H54 (cell line): ENCODE data around the gene ALKBH8.
"Not testable (repeated sequence)": the region's sequence is repeated elsewhere in the genome, so short reads cannot be mapped to it uniquely, and the experiment has no call there.

Source experiments
- DNase-seq: peaks from one replicate; pipeline ENCODE4 v3.0.0; 2011; ENCODE audit warnings: low spot score, mixed read lengths; ENCODE audit not compliant: insufficient read length
- FAIRE-seq: peaks from 3 replicates; lab custom pipeline; 2011; peaks lifted over from hg19 to GRCh38; lab: Jason Lieb, UNC
- POLR2A ChIP-seq: IDR thresholded peaks from 2 replicates; pipeline ENCODE4 v1.6.1; 2011; ENCODE audit warnings: low read depth, mild to moderate bottlenecking, low read length

ALKBH8 gene

DNA sequence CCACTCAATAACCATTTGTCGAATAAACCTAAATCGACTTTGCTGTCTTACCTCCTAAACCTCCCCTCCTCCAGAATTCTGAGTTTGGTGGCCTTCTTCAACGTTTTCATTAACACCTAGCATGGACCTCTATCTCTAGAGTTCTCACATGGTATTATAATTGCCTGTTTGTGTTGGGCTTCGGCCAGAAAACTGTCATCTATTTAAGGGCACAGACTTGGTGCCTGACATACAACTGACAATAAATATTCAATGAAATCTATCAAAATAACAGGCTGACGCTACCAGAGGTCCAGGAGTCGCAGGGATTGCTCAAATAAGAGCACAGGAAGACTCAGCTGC, 687 bp downstream of the ALKBH8 start:
- no peak for DNase-seq
- no peak for TF ChIP-seq POLR2A
- no peak for FAIRE-seq

DNA sequence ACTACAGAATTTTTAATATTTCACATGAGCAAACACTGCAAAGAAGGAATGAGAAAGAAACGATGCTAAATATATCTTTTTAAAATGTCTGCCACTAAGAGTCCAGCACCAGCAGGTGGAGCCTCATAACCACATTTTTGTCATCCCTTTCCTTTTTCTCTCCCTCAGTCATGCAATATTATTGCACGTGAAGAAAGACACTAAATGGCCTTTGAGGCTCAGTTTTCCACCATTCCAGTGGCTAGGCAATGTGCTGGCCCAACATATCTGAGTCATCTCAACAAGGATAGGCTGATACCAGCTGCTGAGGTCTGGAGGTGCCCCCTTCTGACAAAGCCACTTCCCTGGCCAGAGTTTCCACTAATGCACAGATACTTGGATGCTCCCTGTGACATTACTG, 1.8 kb downstream of the ALKBH8 start:
- FAIRE-seq (no peak), DNase-seq (no peak)
- no peak for TF ChIP-seq POLR2A

DNA sequence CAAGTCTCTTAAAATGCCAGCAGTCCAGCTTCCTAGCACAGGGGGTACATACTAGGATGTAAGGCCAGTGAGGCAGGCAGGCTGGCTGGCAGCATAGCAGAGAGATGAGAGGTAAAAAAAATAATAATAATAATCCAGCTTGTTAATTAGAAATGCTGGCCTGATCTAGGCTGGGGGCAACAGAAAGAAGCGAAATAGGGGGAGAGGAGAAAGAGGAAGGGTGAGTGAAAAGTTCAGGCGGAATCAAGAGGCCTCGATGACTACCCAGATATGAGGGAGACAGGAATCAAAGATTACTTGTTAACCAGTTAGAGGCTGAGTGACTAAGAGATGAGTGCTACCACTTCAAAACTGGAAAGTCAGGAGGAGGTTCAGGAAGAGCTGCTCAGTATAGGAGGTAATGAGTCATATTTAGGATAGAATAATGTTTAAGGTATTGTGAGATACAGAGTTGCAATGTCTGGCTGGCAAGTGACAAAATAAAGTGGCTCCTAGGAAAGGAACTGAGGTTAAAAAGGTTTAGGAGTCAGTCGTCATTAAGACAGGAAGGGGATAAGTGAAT, 2.8 kb downstream of the ALKBH8 start:
- peak; percentile 6 for DNase-seq
- TF ChIP-seq POLR2A = no peak
- FAIRE-seq = peak; percentile 91

DNA sequence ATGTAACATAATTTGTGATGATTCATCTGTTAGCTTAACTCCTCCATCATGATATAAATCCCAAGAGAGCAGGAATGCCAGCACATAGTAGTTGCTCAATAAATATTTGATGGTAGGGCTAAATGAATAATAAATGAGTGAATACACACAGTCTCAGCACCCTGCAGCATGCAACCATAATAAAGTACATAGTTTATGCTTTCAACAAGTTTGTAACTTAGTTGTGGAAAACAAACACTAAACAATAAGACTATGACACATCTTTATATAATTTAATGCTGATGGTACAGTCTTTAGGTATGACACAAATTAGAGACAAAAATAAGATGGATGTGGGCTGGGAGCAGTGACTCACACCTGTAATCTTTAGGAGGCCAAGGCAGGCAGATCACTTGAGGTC, 3.8 kb downstream of the ALKBH8 start:
- FAIRE-seq (no peak), DNase-seq (no peak)
- TF ChIP-seq POLR2A = no peak

DNA sequence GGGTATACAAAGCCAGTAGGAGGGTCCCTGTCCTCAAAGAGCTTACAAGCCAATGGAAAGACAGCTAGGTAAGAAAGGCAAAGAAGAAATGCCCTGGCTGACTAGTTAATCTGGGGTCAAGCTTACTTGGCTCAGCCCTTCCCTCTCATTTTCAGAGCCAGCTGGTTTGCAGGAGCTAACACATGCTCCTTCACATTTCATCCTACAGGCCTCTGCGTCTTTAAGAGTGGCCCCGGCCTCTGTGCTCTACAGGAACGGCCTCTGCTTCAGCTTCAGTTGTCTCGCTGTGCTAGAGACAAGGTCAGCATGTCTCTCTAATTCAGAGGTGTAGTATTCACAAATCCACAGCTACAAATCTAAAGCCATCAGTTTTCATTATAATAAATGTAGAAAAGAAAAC, 15.2 kb downstream of the ALKBH8 start:
- DNase-seq = no peak
- FAIRE-seq = no peak
- TF ChIP-seq POLR2A = no peak

DNA sequence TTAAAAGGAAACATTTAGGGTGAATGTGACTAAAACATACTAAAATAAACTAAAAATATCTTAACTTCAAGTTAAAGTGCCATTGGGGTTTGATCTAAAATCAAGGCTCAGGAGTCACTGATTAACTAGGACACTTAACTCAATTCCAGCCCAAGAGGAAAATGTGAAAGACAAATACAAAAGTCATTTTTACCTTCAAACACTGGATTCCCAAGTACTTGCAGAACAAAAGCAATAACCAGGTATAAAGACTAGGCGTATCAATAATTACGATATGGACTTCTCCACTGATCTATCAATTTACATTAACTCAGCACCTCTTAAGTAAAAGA, 15.6 kb downstream of the ALKBH8 start:
- FAIRE-seq (no peak), DNase-seq (no peak)
- TF ChIP-seq POLR2A = no peak

DNA sequence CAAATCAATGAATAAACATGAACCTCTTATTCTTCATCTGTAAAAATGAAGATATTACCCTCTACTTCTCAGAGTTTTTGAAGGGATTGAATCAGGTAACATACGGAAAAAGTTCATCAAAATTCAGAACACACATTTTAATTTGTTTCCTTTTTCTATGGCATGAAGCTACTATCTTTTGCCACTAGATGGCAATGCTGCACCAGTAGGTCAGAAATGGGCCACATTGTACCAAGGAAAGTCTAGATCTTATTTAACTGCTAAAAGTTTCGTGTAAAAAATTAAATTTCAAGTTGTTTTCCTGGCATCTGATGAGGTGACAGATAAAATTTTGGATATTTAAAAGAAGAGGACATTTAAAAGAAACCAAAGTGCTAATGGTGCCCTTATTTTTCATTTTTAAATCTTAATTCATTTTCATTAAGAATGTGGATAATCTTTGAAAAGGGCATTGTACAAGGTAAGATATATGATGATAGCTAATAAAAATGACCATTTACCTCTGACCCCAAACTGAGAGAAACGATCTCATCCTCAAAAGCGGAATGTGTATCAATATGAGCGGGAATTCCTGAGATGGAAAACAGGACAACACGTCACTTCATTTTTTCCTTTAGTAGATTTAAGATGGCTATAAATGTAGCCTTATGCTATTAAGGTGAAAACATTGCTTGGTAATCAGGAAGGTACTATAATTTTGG, 16.1 kb downstream of the ALKBH8 start:
- DNase-seq (no peak), FAIRE-seq (peak; percentile 27)
- no peak for TF ChIP-seq POLR2A

DNA sequence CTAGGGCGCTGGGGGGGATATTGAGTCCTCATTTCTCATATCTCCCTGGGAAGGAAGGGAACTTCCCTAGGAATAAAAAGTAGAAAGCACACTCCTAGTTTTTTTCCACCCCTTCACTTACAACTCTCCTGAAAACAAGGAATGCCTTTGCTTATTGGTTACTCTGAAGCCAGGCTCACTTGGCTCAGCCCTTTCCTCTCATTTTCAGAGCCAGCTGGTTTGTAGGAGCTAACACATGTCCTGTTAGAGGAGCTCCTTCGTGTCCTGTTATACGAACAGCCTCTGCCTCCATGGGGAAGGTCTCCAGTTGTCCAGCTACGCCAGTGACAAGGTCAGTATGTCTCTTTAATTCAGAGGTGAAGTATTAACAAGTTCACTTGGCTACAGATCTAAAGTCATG, 17.6 kb downstream of the ALKBH8 start:
- DNase-seq = no peak
- no peak for TF ChIP-seq POLR2A
- no peak for FAIRE-seq

DNA sequence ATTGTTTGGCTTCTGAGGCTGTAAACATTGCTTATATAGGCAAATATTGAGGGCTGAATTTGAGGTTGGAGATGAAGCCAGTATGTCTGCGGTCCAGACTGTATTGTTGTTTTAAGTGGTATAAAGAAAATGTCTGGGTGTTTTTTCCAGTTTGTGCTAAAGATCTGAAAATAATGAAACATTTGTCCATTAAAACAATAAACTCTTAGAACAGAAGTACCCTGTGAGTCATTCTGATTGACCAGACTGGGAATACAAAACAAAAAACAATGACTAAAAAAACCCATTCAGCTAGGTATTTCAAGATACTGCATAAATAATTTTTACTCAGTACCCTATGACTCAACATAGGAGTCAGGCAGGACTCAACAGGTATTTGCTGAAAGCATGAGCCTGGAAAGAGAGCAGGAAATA, 20.4 kb downstream of the ALKBH8 start:
- peak; percentile 86 for FAIRE-seq

DNA sequence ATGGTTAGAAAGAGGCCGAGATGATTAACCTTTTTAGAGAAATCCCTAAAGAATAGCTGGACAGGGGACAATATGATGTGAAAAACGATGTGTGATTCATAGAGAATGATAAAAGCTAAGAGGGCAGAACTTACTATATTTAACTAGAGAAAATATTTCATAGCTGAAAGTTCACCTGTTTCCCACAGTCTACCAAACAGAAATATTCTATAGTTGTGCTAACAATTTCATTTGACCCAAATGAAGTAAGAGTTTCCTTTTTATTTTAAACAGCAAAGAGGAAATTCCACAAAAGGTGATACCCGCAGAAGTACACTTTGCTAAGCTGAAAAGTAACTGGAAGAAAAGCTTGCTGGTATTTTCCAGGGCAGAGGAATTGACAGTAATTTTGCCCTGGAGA, 26.7 kb downstream of the ALKBH8 start:
- no peak for TF ChIP-seq POLR2A
- no peak for DNase-seq
- FAIRE-seq = no peak

More for the DNA sequence above, 20.4 kb downstream of the ALKBH8 start:
- TF ChIP-seq POLR2A = no peak
- DNase-seq = no peak

DNA sequence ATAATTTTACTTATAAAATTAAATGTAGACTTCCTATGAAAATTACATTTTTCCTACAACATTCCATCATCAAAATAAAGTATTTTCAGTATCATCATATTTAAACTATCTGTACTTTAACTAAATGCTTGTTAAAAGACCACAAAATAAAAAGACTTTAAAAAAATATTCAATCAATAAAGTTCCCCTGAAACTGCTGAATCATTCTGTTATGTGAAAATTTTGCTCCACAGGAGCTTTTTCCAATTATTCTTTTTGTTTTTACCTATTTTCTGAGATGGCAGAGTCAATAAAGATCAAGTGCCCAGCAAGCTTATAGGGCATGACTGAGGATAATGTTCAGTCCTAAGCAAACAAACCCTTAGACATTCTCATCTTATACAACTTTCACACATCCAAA, 27.3 kb downstream of the ALKBH8 start:
- no peak for FAIRE-seq
- TF ChIP-seq POLR2A = no peak
- DNase-seq = no peak

DNA sequence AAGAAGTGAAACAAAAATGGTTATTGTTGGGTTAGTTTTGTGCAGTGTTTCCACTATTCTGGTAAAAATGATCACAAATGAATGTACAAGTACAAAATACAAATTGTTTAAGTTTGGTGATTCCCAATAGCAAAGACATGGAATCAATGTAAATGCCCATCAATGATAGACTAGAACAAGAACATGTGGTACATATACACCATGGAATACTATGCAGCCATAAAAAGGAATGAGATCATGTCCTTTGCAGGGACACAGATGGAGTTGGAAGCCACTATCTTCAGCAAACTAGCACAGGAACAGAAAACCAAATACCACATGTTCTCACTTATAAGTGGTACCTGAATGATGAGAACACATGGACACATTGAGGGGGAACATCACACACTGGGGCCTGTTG, 28.4 kb downstream of the ALKBH8 start:
- DNase-seq, FAIRE-seq: not testable (repeated sequence)

DNA sequence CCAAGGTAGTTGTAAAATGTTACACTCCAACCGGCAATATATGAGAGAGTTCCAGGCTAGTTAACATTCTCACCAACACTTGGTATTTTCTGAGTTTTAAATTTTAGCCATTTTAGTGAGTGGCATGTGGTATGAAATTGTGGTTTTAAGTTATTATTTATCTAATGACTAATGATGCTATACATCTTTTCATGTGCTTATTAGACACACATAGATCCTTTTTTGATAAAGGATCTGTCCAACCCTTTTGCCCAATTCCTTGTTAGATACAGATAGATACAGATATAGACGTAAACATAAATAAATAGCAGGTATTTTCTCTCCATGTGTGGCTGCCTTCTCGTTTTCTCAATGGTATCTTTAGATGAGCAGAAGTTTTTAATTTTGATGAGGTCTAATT, 39.3 kb downstream of the ALKBH8 start:
- TF ChIP-seq POLR2A = no peak
- no peak for DNase-seq
- no peak for FAIRE-seq

DNA sequence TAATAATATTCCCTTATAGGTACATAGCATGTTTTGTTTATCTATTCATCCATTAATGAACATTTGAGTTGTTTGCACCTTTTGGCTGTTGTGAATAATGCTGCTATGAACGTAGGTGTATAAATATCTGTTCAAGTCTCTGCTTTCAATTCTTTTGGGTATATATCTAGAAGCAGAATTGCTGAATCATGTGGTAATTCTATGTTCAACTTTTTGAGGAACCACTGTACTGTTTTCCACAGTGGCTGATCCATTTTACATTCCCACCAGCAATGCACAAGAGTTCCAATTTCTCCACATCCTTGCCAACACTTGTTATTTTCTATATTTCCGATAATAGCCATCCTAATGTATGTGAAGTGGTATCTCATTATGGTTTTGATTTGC, 56.7 kb downstream of the ALKBH8 start:
- no peak for FAIRE-seq
- TF ChIP-seq POLR2A = no peak
- DNase-seq = no peak

DNA sequence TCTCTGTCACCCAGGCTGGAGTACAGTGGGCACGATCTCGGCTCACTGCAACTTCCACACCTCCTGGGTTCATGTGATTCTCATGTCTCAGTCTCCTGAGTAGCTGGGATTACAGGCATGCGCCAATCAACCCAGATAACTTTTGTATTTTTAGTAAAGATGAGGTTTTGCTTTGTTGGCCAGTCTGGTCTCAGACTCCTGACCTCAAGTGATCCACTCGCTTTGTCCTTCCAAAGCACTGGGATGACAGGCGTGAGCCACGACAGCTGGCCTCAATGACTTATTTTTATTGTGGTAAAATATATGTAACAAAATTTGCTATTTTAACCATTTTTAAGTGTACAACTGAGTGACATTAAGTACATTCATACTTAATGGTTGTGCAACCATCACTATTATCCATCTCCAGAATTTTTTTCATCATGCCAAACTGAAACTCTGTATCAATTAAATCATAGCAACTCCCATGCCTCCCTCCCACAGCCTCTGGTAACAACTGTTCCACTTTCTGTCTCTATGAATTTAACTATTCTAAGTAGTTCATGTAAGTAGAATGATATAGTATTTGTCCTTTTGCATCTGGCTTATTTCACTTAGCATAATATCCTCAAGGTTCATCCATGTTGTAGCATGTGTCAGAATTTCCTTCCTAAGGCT, 57.2 kb downstream of the ALKBH8 start:
- DNase-seq = no peak
- no peak for TF ChIP-seq POLR2A
- FAIRE-seq = no peak

DNA sequence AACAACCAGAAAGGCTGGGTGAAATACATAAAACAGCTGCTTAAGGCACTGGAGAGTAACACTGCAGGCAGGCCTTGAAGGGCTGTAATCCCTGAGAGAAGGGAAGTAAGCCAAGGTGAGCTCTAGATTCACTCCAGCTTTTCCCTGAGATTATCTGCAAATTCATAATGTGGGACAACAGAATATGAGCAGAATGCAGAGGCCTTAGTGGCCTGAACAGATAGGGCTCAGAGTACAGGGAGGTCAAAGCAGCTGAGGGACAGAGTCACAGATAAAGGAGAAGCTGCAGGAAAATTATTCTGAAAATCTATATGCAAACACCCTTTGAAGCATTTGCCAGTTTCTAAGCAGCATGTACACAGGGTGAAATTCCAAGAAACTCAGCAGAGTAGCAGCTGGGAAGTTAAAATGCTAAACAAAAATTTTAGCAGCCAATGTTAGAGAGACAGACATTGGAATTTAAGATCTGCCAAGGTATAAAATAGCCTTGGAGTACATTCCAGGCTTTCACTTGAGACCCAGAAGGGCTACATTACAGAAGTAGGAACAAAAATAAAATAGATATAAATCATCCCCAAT, 59.8 kb downstream of the ALKBH8 start:
- TF ChIP-seq POLR2A = no peak
- FAIRE-seq (no peak), DNase-seq (no peak)
